HepG2 (cell line): ENCODE results near the gene ARL4C. TPM values are rescaled to one million over a fixed set of nuclear protein-coding genes. Genes with fewer than 3 reads are reported as not detected.

Experiments
- ATAC-seq: fragments of 200-7000 bp; cut with Tn5 transposase; 3 replicates; pipeline ENCODE4 v1.9.1; 2020; ENCODE audit warnings: mild to moderate bottlenecking, moderate library complexity
- BruUV-seq: library from RNA; stranded (reverse); fragments of 400-500 nt; replicated peaks from 2 replicates; lab custom pipeline; 2021; lab: Mats Ljungman, UMichigan
- CTCF ChIA-PET: fragments of 300-600 bp; formaldehyde crosslinking; extraction: SDS; loops from one replicate; lab custom pipeline; 2021; ENCODE audit warnings: low total read pairs, inconsistent platforms, low intra/inter-chr PET ratio; lab: Yijun Ruan, JAX
- POLR2A ChIA-PET: fragments of 350-600 bp; sonication (Branson Sonifier 250); formaldehyde crosslinking; loops from one replicate; lab custom pipeline; 2020; ENCODE audit warnings: antibody characterized with exemption, inconsistent platforms; lab: Yijun Ruan, JAX
- DNase-seq: peaks from one replicate; pipeline ENCODE4 v3.0.0-alpha.2; 2015; ENCODE audit warnings: low spot score
- FAIRE-seq: peaks from 3 replicates; lab custom pipeline; 2011; peaks lifted over from hg19 to GRCh38; lab: Jason Lieb, UNC
- H2AFZ ChIP-seq: one replicate; pipeline ENCODE4 v1.6.1; 2011; ENCODE audit warnings: low read length, inconsistent platforms
- H3K27ac ChIP-seq: fragments of 300-600 bp; 3 replicates; pipeline ENCODE4 v1.8.0; 2011; ENCODE audit warnings: mixed run types, mild to moderate bottlenecking, mixed read lengths, low read length, inconsistent platforms; ENCODE audit not compliant: insufficient read depth; ENCODE audit errors: extremely low read length
- H3K27me3 ChIP-seq, 2 experiments: fragments of 200-600 bp in 1 of 2; 2 replicates in 1 of 2; 3 replicates in 1 of 2; pipeline versions ENCODE4 v1.6.0 to v1.8.0; 2011; ENCODE audit warnings: low read length in 2 of 2, mild to moderate bottlenecking in 2 of 2, moderate library complexity in 2 of 2, inconsistent platforms in 1 of 2; ENCODE audit not compliant: insufficient read depth in 2 of 2, control insufficient read depth in 1 of 2
- H3K36me3 ChIP-seq, 2 experiments: fragments of 200-600 bp in 1 of 2; replicated peaks in 1 of 2; 2 replicates in 1 of 2; 3 replicates in 1 of 2; pipeline versions ENCODE4 v1.5.1 to v1.8.0; 2011; ENCODE audit warnings: low read length in 2 of 2, inconsistent platforms in 1 of 2; ENCODE audit not compliant: insufficient read depth in 2 of 2, control insufficient read depth in 1 of 2
- H3K4me1 ChIP-seq: 2 replicates; pipeline ENCODE4 v1.5.1; 2012; ENCODE audit warnings: low read length, inconsistent platforms; ENCODE audit not compliant: insufficient read depth
- H3K4me2 ChIP-seq: 2 replicates; pipeline ENCODE4 v1.6.0; 2011; ENCODE audit warnings: low read depth, low read length, inconsistent platforms
- H3K4me3 ChIP-seq, 3 experiments: fragments of 200-600 bp in 1 of 3; sonication (generic), shearing (Covaris generic) in 1 of 3; replicated peaks in 1 of 3; 2 replicates each; pipeline ENCODE4 v1.5.1; 2011 to 2016; ENCODE audit warnings: low read length in 3 of 3, inconsistent platforms in 2 of 3, low read depth in 2 of 3, mild to moderate bottlenecking in 2 of 3, control low read depth in 1 of 3, mixed read lengths in 1 of 3; ENCODE audit not compliant: insufficient read depth in 1 of 3
- H3K79me2 ChIP-seq: one replicate; pipeline ENCODE4 v1.6.1; 2011; ENCODE audit warnings: low read length, inconsistent platforms; ENCODE audit not compliant: insufficient read depth
- H3K9ac ChIP-seq: 2 replicates; pipeline ENCODE4 v1.6.0; 2011; ENCODE audit warnings: mild to moderate bottlenecking, low read depth, low read length, inconsistent platforms; ENCODE audit not compliant: insufficient read depth
- H3K9me3 ChIP-seq: 2 replicates; pipeline ENCODE4 v1.5.1; 2012; ENCODE audit warnings: mild to moderate bottlenecking, low read length
- H4K20me1 ChIP-seq: 2 replicates; pipeline ENCODE4 v1.6.0; 2011; ENCODE audit warnings: inconsistent platforms, mild to moderate bottlenecking, low read length, moderate library complexity; ENCODE audit not compliant: insufficient read depth
- GTF3A ChIP-seq: sonication (generic); formaldehyde crosslinking; conservative IDR thresholded peaks from 2 replicates; pipeline ENCODE4 v1.4.0; 2020; ENCODE audit warnings: mild to moderate bottlenecking, missing genetic modification reagents
- HES4 ChIP-seq: sonication (generic); formaldehyde crosslinking; IDR thresholded peaks from 2 replicates; pipeline ENCODE4 v1.9.0; 2021; ENCODE audit warnings: mild to moderate bottlenecking, missing genetic modification reagents, borderline replicate concordance
- HOMEZ ChIP-seq: IDR thresholded peaks from 2 replicates; pipeline ENCODE4 v1.6.1; 2016; ENCODE audit warnings: low read depth
- ISX ChIP-seq: sonication (generic); formaldehyde crosslinking; conservative IDR thresholded peaks from 2 replicates; pipeline ENCODE4 v1.5.0; 2020; ENCODE audit warnings: missing genetic modification reagents
- KDM1A ChIP-seq: IDR thresholded peaks from 2 replicates; pipeline ENCODE4 v1.6.1; 2016; ENCODE audit warnings: missing compliant biosample characterization
- KDM3A ChIP-seq: IDR thresholded peaks from 2 replicates; pipeline ENCODE4 v1.6.1; 2018; ENCODE audit warnings: low read depth, missing compliant biosample characterization
- LCORL ChIP-seq, 2 experiments: fragments of 450-650 bp in 1 of 2; sonication (generic) in 1 of 2; formaldehyde crosslinking in 1 of 2; IDR thresholded peaks; 2 replicates each; pipeline versions ENCODE4 v1.5.0 to v1.6.1; 2017 to 2020; ENCODE audit warnings: antibody characterized with exemption in 1 of 2, missing genetic modification reagents in 1 of 2
- NFKB2 ChIP-seq: sonication (generic); formaldehyde crosslinking; IDR thresholded peaks from 2 replicates; pipeline ENCODE4 v1.4.0; 2020; ENCODE audit warnings: missing genetic modification reagents, borderline replicate concordance
- SNRNP70 ChIP-seq: fragments of 200-400 bp; formaldehyde crosslinking; IDR thresholded peaks from 2 replicates; pipeline ENCODE4 v1.6.1; 2017; ENCODE audit warnings: mild to moderate bottlenecking, low read depth, low read length, moderate library complexity
- SOX13 ChIP-seq, 3 experiments: fragments of 450-650 bp in 1 of 3; sonication (generic) in 1 of 3; formaldehyde crosslinking in 1 of 3; IDR thresholded peaks in 2 of 3; conservative IDR thresholded peaks in 1 of 3; 2 replicates each; pipeline versions ENCODE4 v1.5.0 to v1.6.1; 2016 to 2020; ENCODE audit warnings: antibody characterized with exemption in 1 of 3, mild to moderate bottlenecking in 1 of 3, missing compliant biosample characterization in 1 of 3, missing genetic modification reagents in 1 of 3, moderate library complexity in 1 of 3
- SRY ChIP-seq: sonication (generic); formaldehyde crosslinking; IDR thresholded peaks from 2 replicates; pipeline ENCODE4 v1.8.0; 2022; ENCODE audit warnings: mild to moderate bottlenecking, missing genetic modification reagents
- TBX3 ChIP-seq: fragments of 450-650 bp; IDR thresholded peaks from 2 replicates; pipeline ENCODE4 v1.6.1; 2017; ENCODE audit warnings: antibody characterized with exemption, mild to moderate bottlenecking, inconsistent platforms, borderline replicate concordance
- TCF7 ChIP-seq: sonication (generic); IDR thresholded peaks from 2 replicates; pipeline ENCODE4 v1.6.1; 2016; ENCODE audit warnings: antibody characterized with exemption, low read depth
- U2AF1 ChIP-seq: fragments of 200-400 bp; formaldehyde crosslinking; optimal IDR thresholded peaks from 2 replicates; pipeline ENCODE3; 2017; ENCODE audit warnings: mild to moderate bottlenecking, low read depth, low read length
- ZBTB38 ChIP-seq: sonication (generic); formaldehyde crosslinking; IDR thresholded peaks from 2 replicates; pipeline ENCODE4 v1.5.1; 2020; ENCODE audit warnings: mild to moderate bottlenecking, missing genetic modification reagents
- ZC3H4 ChIP-seq: sonication (generic); formaldehyde crosslinking; IDR thresholded peaks from 2 replicates; pipeline ENCODE4 v1.4.0; 2020; ENCODE audit warnings: missing genetic modification reagents, borderline replicate concordance
- ZNF484 ChIP-seq: sonication (generic); formaldehyde crosslinking; IDR thresholded peaks from 2 replicates; pipeline ENCODE4 v1.5.1; 2020; ENCODE audit warnings: mild to moderate bottlenecking, low read depth, missing genetic modification reagents, borderline replicate concordance
- WGBS: methylation state at CpG from one replicate; pipeline ENCODE4 v1.1.6; 2017; ENCODE audit warnings: low lambda C conversion rate; 5-methylcytosine and 5-hydroxymethylcytosine counted together
- in situ Hi-C: cut with HindIII; loops from 2 replicates; pipeline ENCODE4 v1.10.0; 2017; ENCODE audit warnings: low pct_unique_long_range_greater_than_20kb; ENCODE audit not compliant: extremely low pct_ligation_motif_present
- intact Hi-C: fragments of 100-400 bp; cut with micrococcal nuclease; formaldehyde crosslinking; loops from one replicate; pipeline ENCODE4 v1.10.0; 2022; ENCODE audit not compliant: unreplicated experiment
- polyA plus RNA-seq, 8 experiments: library from polyadenylated mRNA; depleted of rRNA in 3 of 8; stranded (reverse) in 7 of 8; unstranded in 1 of 8; fragments of >200 nt; fragmentation: Illumina TruSeq in 4 of 8; extraction: Trizol in 4 of 8; gene quantifications; 2 replicates each; pipeline versions ENCODE4 v1.2.1 to v1.2.3, GENCODE V29; 2011 to 2016; ENCODE audit warnings: low read depth in 4 of 8, missing spikeins in 1 of 8, mixed read lengths in 1 of 8; ENCODE audit not compliant: insufficient read depth in 1 of 8
- total RNA-seq, 5 experiments: library from RNA; depleted of rRNA; stranded (reverse); fragments of >200 nt; fragmentation: Illumina TruSeq; extraction: Trizol; gene quantifications; 2 replicates each; pipeline ENCODE4 v1.2.3, GENCODE V29; 2016; ENCODE audit warnings: low read depth in 1 of 5
- TF ChIP-seq, protein P1 (sequence below): sonication (generic); formaldehyde crosslinking; IDR thresholded peaks from 2 replicates; pipeline ENCODE4 v1.4.0; 2020; ENCODE audit warnings: missing genetic modification reagents, low read depth, mild to moderate bottlenecking, borderline replicate concordance
- TF ChIP-seq, protein P2 (sequence below): sonication (generic); formaldehyde crosslinking; IDR thresholded peaks from 2 replicates; pipeline ENCODE4 v1.9.0; 2022; ENCODE audit warnings: missing genetic modification reagents, mild to moderate bottlenecking, borderline replicate concordance

The ARL4C gene
- total and polyA plus RNA-seq, 2 of the 13 experiments (the other 11 are each of a cell fraction or from before 2014, with no cell fraction given), result 0.07 to 0.15 TPM

GRCh38 chr2:234521536-234521935, 24.7 kb upstream of the ARL4C start (continued):
- TF ChIP-seq ZC3H4 (no peak), NFKB2 (no peak), HOMEZ (CRISPR knock-in tag) (no peak), HES4 (CRISPR knock-in tag) (no peak), ZBTB38 (no peak), TCF7 (no peak), SNRNP70 (no peak), ISX (CRISPR knock-in tag) (no peak)
- TF ChIP-seq, all 625 proteins: peak for 0

GRCh38 chr2:234518986-234519642, 22.2 kb upstream of the ARL4C start:
- no TSS peak for BruUV-seq
- ATAC-seq (no peak), DNase-seq (no peak), FAIRE-seq (no peak)
- Histone ChIP-seq H3K36me3 (no peaks in the 10 kb centered on the region), H3K4me2 (no peak overlapping the region), H3K4me3 (no peak overlapping the region), H3K79me2 (no peaks in the 10 kb centered on the region), H3K4me1 (no peaks in the 10 kb centered on the region), H4K20me1 (no peaks in the 10 kb centered on the region), H3K27ac (no peak overlapping the region), H3K27me3 (peaks cover 0 to 14% of the 10 kb centered on the region in 2 experiments; a peak in 1 of 5 replicates), H2AFZ (no peak overlapping the region), H3K9ac (no peak overlapping the region), H3K9me3 (no peaks in the 10 kb centered on the region)
- WGBS, result 58% methylated on average over 5 of the region's 5 CpGs
- ChIA-PET POLR2A (no interaction called here), CTCF (no interaction called here)
- in situ Hi-C loops (no loop called here), intact Hi-C loops (no loop called here)
- TF ChIP-seq GTF3A (no peak), KDM3A (CRISPR knock-in tag) (no peak), ZNF484 (no peak), SRY (CRISPR knock-in tag) (no peak), LCORL (IDR thresholded peaks at IDR 0.05) (no peak), LCORL (CRISPR knock-in tag; IDR thresholded peaks at IDR 0.05) (no peak), U2AF1 (no peak), SOX13 (IDR thresholded peaks at IDR 0.05) (no peak), SOX13 (CRISPR knock-in tag; conservative IDR thresholded peaks at IDR 0.05 in 1 of 2, IDR thresholded peaks at IDR 0.05 in 1 of 2) (no peak), KDM1A (no peak), TBX3 (no peak)
- TF ChIP-seq, protein P1, sequence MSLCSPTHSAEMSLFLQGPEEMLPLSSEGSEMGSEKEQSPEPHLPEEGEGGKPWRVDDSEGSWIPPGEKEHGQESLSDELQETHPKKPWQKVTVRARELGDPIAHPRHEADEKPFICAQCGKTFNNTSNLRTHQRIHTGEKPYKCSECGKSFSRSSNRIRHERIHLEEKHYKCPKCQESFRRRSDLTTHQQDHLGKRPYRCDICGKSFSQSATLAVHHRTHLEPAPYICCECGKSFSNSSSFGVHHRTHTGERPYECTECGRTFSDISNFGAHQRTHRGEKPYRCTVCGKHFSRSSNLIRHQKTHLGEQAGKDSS, result no peak
- TF ChIP-seq, protein P2, sequence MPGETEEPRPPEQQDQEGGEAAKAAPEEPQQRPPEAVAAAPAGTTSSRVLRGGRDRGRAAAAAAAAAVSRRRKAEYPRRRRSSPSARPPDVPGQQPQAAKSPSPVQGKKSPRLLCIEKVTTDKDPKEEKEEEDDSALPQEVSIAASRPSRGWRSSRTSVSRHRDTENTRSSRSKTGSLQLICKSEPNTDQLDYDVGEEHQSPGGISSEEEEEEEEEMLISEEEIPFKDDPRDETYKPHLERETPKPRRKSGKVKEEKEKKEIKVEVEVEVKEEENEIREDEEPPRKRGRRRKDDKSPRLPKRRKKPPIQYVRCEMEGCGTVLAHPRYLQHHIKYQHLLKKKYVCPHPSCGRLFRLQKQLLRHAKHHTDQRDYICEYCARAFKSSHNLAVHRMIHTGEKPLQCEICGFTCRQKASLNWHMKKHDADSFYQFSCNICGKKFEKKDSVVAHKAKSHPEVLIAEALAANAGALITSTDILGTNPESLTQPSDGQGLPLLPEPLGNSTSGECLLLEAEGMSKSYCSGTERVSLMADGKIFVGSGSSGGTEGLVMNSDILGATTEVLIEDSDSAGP (CRISPR knock-in tag), result no peak
